Small intestine (tissue), 7 donors: ENCODE data around the gene TLX1. TPM values are rescaled to one million over a fixed set of nuclear protein-coding genes. Genes with fewer than 3 reads are reported as not detected.

Experiments used
- DNase-seq, 2 donors: peaks; one replicate each; pipeline versions ENCODE4 v3.0.0 to v3.0.0-alpha.2; 2013
- FAIRE-seq: peaks from 2 replicates; lab custom pipeline; 2012; peaks lifted over from hg19 to GRCh38; lab: Jason Lieb, UNC
- H3K27ac ChIP-seq, 3 donors: one replicate each; pipeline ENCODE4 v1.5.1; 2013; ENCODE audit warnings: low read length in 2 of 3, mild to moderate bottlenecking in 2 of 3, control low read depth in 1 of 3, inconsistent platforms in 1 of 3, low read depth in 1 of 3, moderate library complexity in 1 of 3
- H3K27me3 ChIP-seq, 3 donors: one replicate each; pipeline ENCODE4 v1.6.1; 2013; ENCODE audit warnings: low read length in 3 of 3, inconsistent platforms in 1 of 3; ENCODE audit not compliant: control insufficient read depth in 3 of 3, insufficient read depth in 3 of 3
- H3K36me3 ChIP-seq, 3 donors: one replicate each; pipeline ENCODE4 v1.6.1; 2013; ENCODE audit warnings: low read length in 3 of 3, inconsistent platforms in 1 of 3, low read depth in 1 of 3, mild to moderate bottlenecking in 1 of 3, moderate library complexity in 1 of 3; ENCODE audit not compliant: control insufficient read depth in 3 of 3, insufficient read depth in 2 of 3
- H3K4me1 ChIP-seq, 3 donors: one replicate each; pipeline ENCODE4 v1.6.1; 2013; ENCODE audit warnings: low read length in 2 of 3, inconsistent platforms in 1 of 3, low read depth in 1 of 3, mild to moderate bottlenecking in 1 of 3, moderate library complexity in 1 of 3; ENCODE audit not compliant: control insufficient read depth in 3 of 3, insufficient read depth in 2 of 3
- H3K4me3 ChIP-seq, 3 donors: one replicate each; pipeline ENCODE4 v1.5.1; 2013; ENCODE audit warnings: low read length in 3 of 3, control low read depth in 1 of 3, inconsistent platforms in 1 of 3, low read depth in 1 of 3, mild to moderate bottlenecking in 1 of 3, moderate library complexity in 1 of 3
- H3K9me3 ChIP-seq, 2 donors: one replicate each; pipeline ENCODE4 v1.6.1; 2013; ENCODE audit warnings: low read depth in 1 of 2, low read length in 1 of 2; ENCODE audit not compliant: control insufficient read depth in 2 of 2, insufficient read depth in 1 of 2
- WGBS, 3 donors: extraction: QIAGEN DNeasy Blood & Tissue Kit; methylation state at CpG; one replicate each; pipeline ENCODE4 v1.1.7; 2013; 5-methylcytosine and 5-hydroxymethylcytosine counted together
- polyA plus RNA-seq, 4 donors: library from polyadenylated mRNA; stranded (reverse) in 3 of 4; unstranded in 1 of 4; fragments of 200-250 nt in 3 of 4; fragments of 120-200 nt in 1 of 4; gene quantifications; one replicate each; pipeline versions ENCODE4 v1.2.1 to v1.2.3, GENCODE V29; 2013
- donor health status: healthy with polysubstance abuse.
- donor health status: control.
- donor health status: control.
- donor health status: Bipolar disorder and iron deficiency.
- donor health status: healthy.

TLX1 gene
- polyA plus RNA-seq, 4 donors = 0.27 to 2.7 (median 1.2) TPM

GRCh38 chr10:101161494-101162299, 30.6 kb downstream of the TLX1 start:
- 3% methylated on average over 20 of the region's 20 CpGs for WGBS, 3 donors
- no peak overlapping the region for H3K27ac ChIP-seq
- H3K36me3 ChIP-seq = no peaks in the 10 kb centered on the region
- FAIRE-seq = no peak
- no peak overlapping the region for H3K4me3 ChIP-seq
- DNase-seq = peak; percentile 75 to 84
- H3K9me3 ChIP-seq = no peaks in the 10 kb centered on the region
- no peaks in the 10 kb centered on the region for H3K4me1 ChIP-seq
- peaks cover 0 to 68% (median 22%) of the 10 kb centered on the region in 3 donors for H3K27me3 ChIP-seq

- Histone ChIP-seq H3K4me1 (no peaks in the 10 kb centered on the region), H3K27ac (no peak overlapping the region), H3K9me3 (no peaks in the 10 kb centered on the region), H3K27me3 (peaks cover 0 to 60% (median 21%) of the 10 kb centered on the region in 3 donors), H3K4me3 (no peak overlapping the region), H3K36me3 (no peaks in the 10 kb centered on the region)
- 0 to 46% (median 31%) methylated on average over 3 of the region's 3 CpGs for WGBS, 3 donors
- FAIRE-seq = no peak
- DNase-seq = peak in 1 of 2 donors; percentile 27
Measured at GRCh38 chr10:101162677-101163076, 31.6 kb downstream of the TLX1 start.

- H3K4me3 ChIP-seq = no peak overlapping the region
- H3K36me3 ChIP-seq = no peaks in the 10 kb centered on the region
- 36 to 46% (median 38%) methylated on average over 4 of the region's 4 CpGs for WGBS, 3 donors
- DNase-seq (no peak), FAIRE-seq (no peak)
- H3K4me1 ChIP-seq = no peaks in the 10 kb centered on the region
- peaks cover 0 to 55% (median 19%) of the 10 kb centered on the region in 3 donors for H3K27me3 ChIP-seq
- H3K27ac ChIP-seq = no peak overlapping the region
- no peaks in the 10 kb centered on the region for H3K9me3 ChIP-seq
Measured at GRCh38 chr10:101164020-101164419, 32.9 kb downstream of the TLX1 start.

GRCh38 chr10:101165736-101166135, 34.6 kb downstream of the TLX1 start:
- no peak overlapping the region for H3K27ac ChIP-seq
- FAIRE-seq (no peak), DNase-seq (no peak)
- H3K27me3 ChIP-seq = peaks cover 0 to 45% (median 18%) of the 10 kb centered on the region in 3 donors
- H3K4me3 ChIP-seq = no peak overlapping the region
- H3K9me3 ChIP-seq = no peaks in the 10 kb centered on the region
- WGBS, 3 donors = 67 to 91% (median 86%) methylated on average over 3 of the region's 3 CpGs
- H3K4me1 ChIP-seq = no peaks in the 10 kb centered on the region
- H3K36me3 ChIP-seq = no peaks in the 10 kb centered on the region

GRCh38 chr10:101166430-101166829, 35.3 kb downstream of the TLX1 start:
- Histone ChIP-seq H3K36me3 (no peaks in the 10 kb centered on the region), H3K4me1 (no peaks in the 10 kb centered on the region), H3K4me3 (no peak overlapping the region), H3K27me3 (peaks cover 0 to 39% (median 18%) of the 10 kb centered on the region in 3 donors), H3K9me3 (no peaks in the 10 kb centered on the region), H3K27ac (no peak overlapping the region)
- DNase-seq (no peak), FAIRE-seq (no peak)
- 79 to 90% (median 83%) methylated on average over 2 of the region's 2 CpGs for WGBS, 3 donors

GRCh38 chr10:101172741-101173140, 41.6 kb downstream of the TLX1 start:
- H3K4me3 ChIP-seq = no peak overlapping the region
- DNase-seq (no peak), FAIRE-seq (no peak)
- H3K27me3 ChIP-seq = peaks cover 0 to 17% (median 9%) of the 10 kb centered on the region in 3 donors
- H3K9me3 ChIP-seq = peaks cover 0 to 7% of the 10 kb centered on the region in 2 donors
- H3K36me3 ChIP-seq = no peaks in the 10 kb centered on the region
- 55 to 73% (median 57%) methylated on average over 2 of the region's 2 CpGs for WGBS, 3 donors
- no peaks in the 10 kb centered on the region for H3K4me1 ChIP-seq
- H3K27ac ChIP-seq = no peak overlapping the region

GRCh38 chr10:101174319-101174718, 43.2 kb downstream of the TLX1 start:
- H3K27ac ChIP-seq = no peak overlapping the region
- DNase-seq (no peak), FAIRE-seq (no peak)
- peaks cover 0 to 11% (median 9%) of the 10 kb centered on the region in 3 donors for H3K27me3 ChIP-seq
- H3K4me3 ChIP-seq = no peak overlapping the region
- H3K9me3 ChIP-seq = peaks cover 0 to 7% of the 10 kb centered on the region in 2 donors
- no peaks in the 10 kb centered on the region for H3K36me3 ChIP-seq
- WGBS, 3 donors = 92 to 97% (median 95%) methylated on average over 2 of the region's 2 CpGs
- H3K4me1 ChIP-seq = no peaks in the 10 kb centered on the region

GRCh38 chr10:101176577-101176976, 45.5 kb downstream of the TLX1 start:
- no peak overlapping the region for H3K27ac ChIP-seq
- peaks cover 0 to 7% of the 10 kb centered on the region in 2 donors for H3K9me3 ChIP-seq
- peaks cover 0 to 10% (median 7%) of the 10 kb centered on the region in 3 donors for H3K27me3 ChIP-seq
- H3K36me3 ChIP-seq = no peaks in the 10 kb centered on the region
- no peaks in the 10 kb centered on the region for H3K4me1 ChIP-seq
- WGBS, 3 donors = 70 to 72% (median 71%) methylated on average over 4 of the region's 4 CpGs
- H3K4me3 ChIP-seq = no peak overlapping the region
- FAIRE-seq = no peak
- no peak for DNase-seq
